ENCODE measurements around the gene HNRNPDL.
"Not testable (repeated sequence)": the region's sequence is repeated elsewhere in the genome, so short reads cannot be mapped to it uniquely, and the experiment has no call there.

Gene HNRNPDL

DNA sequence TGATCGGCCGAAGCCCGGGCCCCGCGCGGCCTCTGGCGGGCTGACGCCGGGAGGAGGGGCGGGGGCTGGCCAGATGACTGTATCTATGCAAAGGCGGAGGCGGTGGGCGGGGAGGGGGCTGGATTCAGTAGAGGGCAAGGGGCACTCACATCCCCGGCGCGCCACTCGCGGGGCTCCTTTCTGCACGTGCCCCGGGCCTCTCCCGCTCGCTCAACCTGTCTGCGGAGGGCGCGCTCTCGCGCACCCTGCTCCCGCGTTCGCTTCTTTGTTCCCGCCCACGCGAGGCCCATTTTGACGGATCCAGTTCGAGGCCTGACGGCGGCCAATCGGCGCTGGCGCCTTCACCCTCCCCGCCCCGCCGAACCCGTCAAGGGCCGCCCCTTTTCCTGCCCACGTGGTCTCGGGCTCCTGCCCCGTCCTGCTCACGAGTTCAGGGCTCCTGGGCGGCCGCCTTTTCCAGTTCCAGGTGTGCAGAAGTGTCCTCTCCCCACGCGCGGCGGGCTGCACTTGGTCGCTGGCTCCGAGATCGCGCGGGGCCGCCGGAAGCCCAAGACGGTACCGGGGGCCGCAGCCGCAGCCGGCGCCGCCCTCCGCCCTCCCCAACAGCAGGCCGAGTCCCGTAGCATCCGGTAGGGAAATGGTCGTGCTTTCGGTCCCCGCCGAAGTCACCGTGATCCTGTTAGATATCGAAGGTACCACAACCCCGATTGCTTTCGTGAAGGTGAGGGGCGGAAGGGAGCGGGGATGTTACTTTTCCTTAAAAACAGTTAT is at the start of gene HNRNPDL, which contains the start of gene ENOPH1:
Gene HNRNPDL (minus strand): TSS at position 270 of the 771 bp plus-strand sequence. CDS start 772 bp downstream, outside the sequence.
Gene ENOPH1 (plus strand): TSS at position 398 of the 771 bp plus-strand sequence. CDS start 240 bp downstream, at position 638.
- Histone ChIP-seq H3K36me3 (ENCODE audit: control insufficient read depth, insufficient read depth, low read length, severe bottlenecking) (peaks cover 25% of the 10 kb centered on the region), H3K4me3 (ENCODE audit: low read length) (peak within 1 kb of the TSS; percentile 100), H3K9me3 (ENCODE audit: control insufficient read depth, low read length) (no peaks in the 10 kb centered on the region), H3K4me1 (ENCODE audit: control insufficient read depth, insufficient read depth, low read length) (peaks cover 24% of the 10 kb centered on the region), H3K9ac (ENCODE audit: low read length) (peak within 1 kb of the TSS; percentile 98), H3K27me3 (replicated peaks; ENCODE audit: control insufficient read depth, insufficient read depth, low read length) (no peaks in the 10 kb centered on the region)
- DNase-seq (ENCODE audit: low read depth): peak; percentile 99

DNA sequence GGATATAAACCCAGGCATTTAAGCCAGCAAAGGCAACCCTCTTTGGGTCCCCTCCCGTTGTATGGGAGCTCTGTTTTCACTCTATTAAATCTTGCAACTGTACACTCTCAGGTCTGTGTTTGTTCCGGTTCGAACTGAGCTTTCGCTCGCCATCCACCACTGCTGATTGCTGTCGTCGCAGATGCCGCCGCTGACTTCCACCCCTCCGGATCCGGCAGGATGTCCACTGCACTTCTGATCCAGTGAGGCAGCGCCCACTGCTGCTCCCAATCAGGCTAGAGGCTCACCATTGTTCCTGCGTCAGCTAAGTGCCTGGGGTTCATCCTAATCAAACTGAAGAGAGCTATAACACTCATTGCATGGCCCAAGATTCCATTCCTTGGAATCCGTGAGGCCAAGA is 49.3 kb upstream of the HNRNPDL start:
- no peak overlapping the region for H3K4me3 ChIP-seq (ENCODE audit: low read length)
- H3K9me3 ChIP-seq (ENCODE audit: control insufficient read depth, low read length): no peaks in the 10 kb centered on the region
- H3K36me3 ChIP-seq (ENCODE audit: control insufficient read depth, insufficient read depth, low read length, severe bottlenecking): no peaks in the 10 kb centered on the region
- H3K27me3 ChIP-seq (replicated peaks; ENCODE audit: control insufficient read depth, insufficient read depth, low read length): no peaks in the 10 kb centered on the region
- no peak for DNase-seq (ENCODE audit: low read depth)
- no peaks in the 10 kb centered on the region for H3K4me1 ChIP-seq (ENCODE audit: control insufficient read depth, insufficient read depth, low read length)
- H3K9ac ChIP-seq (ENCODE audit: low read length): no peak overlapping the region

DNA sequence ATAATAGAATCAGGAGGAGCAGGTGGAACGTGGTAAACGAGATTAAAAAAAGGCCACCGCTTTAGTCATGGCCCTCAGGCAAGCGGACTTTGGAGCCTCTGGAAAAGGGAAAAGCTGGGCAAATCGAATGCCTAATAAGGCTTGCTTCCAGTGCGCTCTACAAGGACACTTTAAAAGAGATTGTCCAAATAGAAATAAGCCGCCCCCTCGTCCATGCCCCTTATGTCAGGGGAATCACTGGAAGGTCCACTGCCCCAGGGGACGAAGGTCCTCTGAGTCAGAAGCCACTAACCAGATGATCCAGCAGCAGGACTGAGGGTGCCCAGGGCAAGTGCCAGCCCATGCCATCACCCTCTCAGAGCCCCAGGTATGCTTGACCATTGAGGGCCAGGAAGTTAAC is 47.2 kb upstream of the HNRNPDL start:
- DNase-seq (ENCODE audit: low read depth); H3K27me3 ChIP-seq (replicated peaks; ENCODE audit: control insufficient read depth, insufficient read depth, low read length); H3K4me3 ChIP-seq (ENCODE audit: low read length); H3K9me3 ChIP-seq (ENCODE audit: control insufficient read depth, low read length); H3K36me3 ChIP-seq (ENCODE audit: control insufficient read depth, insufficient read depth, low read length, severe bottlenecking); H3K4me1 ChIP-seq (ENCODE audit: control insufficient read depth, insufficient read depth, low read length); H3K9ac ChIP-seq (ENCODE audit: low read length): not testable (repeated sequence)

DNA sequence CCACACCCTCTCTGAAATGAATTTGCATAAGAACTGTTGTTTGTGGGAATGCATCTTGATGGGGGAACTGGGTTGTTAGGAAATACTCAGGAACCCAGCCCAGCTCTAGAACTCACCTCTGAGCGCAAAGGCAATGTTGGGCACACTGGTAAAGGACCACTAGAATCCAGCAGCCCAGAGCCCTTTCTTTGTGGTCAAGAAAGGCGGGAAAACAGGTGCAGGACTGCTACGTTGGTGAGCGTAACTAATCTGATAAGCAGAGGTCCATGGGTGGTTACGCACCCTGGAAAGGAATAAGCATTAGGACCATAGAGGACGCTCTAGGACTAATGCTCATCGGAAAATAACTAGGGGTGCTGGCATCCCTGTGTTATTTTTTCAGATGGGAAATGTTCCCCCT is 45.7 kb upstream of the HNRNPDL start:
- not testable (repeated sequence) for H3K36me3 ChIP-seq (ENCODE audit: control insufficient read depth, insufficient read depth, low read length, severe bottlenecking); H3K9ac ChIP-seq (ENCODE audit: low read length)

DNA sequence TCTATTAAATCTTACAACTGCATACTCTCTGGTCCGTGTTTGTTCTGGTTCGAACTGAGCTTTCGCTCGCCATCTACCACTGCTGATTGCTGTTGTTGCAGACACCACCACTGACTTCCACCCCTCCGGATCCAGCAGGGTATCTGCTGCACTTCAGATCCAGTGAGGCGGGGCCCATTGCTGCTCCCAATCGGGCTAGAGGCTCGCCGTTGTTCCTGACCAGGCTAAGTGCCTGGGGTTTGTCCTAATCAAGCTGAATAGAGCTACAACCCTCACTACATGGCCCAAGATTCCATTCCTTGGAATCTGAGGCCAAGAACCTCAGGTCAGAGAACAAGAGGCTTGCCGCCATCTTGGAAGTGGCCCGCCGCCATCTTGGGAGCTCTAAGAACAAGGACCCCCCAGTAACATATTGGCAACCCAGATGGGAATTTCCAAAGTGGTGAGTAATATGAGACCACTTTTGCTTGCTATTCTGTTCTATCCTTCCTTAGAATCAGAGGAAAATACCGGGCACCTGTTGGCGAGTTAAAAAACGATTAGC is 43.4 kb upstream of the HNRNPDL start:
- Histone ChIP-seq H3K27me3 (replicated peaks; ENCODE audit: control insufficient read depth, insufficient read depth, low read length) (no peaks in the 10 kb centered on the region), H3K4me3 (ENCODE audit: low read length) (no peak overlapping the region), H3K36me3 (ENCODE audit: control insufficient read depth, insufficient read depth, low read length, severe bottlenecking) (no peaks in the 10 kb centered on the region), H3K9ac (ENCODE audit: low read length) (no peak overlapping the region), H3K9me3 (ENCODE audit: control insufficient read depth, low read length) (no peaks in the 10 kb centered on the region), H3K4me1 (ENCODE audit: control insufficient read depth, insufficient read depth, low read length) (peaks cover 8% of the 10 kb centered on the region)
- DNase-seq (ENCODE audit: low read depth): no peak

More for the DNA sequence above, 45.7 kb upstream of the HNRNPDL start:
- not testable (repeated sequence) for DNase-seq (ENCODE audit: low read depth); H3K27me3 ChIP-seq (replicated peaks; ENCODE audit: control insufficient read depth, insufficient read depth, low read length); H3K4me3 ChIP-seq (ENCODE audit: low read length); H3K9me3 ChIP-seq (ENCODE audit: control insufficient read depth, low read length); H3K4me1 ChIP-seq (ENCODE audit: control insufficient read depth, insufficient read depth, low read length)

DNA sequence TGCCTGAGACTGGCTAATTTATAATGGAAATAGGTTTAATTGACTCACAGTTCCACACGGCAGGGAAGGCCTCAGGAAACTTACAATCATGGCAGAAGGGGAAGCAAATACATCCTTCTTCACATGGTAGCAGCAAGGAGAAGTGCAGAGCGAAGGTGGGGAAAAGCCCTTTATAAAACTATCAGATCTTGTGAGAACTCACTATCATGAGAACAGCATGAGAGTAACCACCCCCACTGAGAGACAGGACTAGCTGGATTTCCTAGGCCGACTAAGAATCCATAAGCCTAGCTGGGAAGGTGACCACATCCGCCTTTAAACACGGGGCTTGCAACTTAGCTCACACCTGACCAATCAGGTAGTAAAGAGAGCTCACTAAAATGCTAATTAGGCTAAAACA is 42.8 kb upstream of the HNRNPDL start:
- not testable (repeated sequence) for H3K36me3 ChIP-seq (ENCODE audit: control insufficient read depth, insufficient read depth, low read length, severe bottlenecking)

DNA sequence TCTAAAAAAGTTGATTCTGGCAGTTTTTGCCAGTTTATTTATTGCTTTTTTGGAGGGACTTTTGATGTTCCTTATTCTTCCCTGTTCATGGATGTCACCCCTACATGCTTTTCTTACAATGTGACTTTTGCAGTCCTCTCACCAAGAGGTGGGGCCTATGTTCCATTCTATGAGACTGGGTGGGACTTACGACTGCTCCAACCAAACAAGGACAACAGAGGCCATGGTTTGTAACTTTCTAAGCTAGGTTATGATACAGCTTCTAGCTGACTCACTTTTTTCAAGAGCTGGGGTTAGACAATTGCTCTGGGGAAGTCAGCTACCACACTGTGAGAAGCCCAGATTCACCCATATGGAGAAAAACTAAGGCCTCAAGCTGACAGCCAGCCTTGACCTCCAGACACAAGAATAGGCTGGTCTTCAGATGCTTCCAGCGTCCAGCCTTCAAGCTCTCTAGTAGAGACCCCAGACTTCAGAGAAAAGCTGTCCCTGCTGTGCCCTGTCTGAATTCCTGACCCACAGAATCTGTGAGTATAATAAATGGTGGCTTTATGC is 39.6 kb upstream of the HNRNPDL start:
- peak; percentile 54 for DNase-seq (ENCODE audit: low read depth)
- Histone ChIP-seq H3K36me3 (ENCODE audit: control insufficient read depth, insufficient read depth, low read length, severe bottlenecking) (no peaks in the 10 kb centered on the region), H3K4me1 (ENCODE audit: control insufficient read depth, insufficient read depth, low read length) (peaks cover 8% of the 10 kb centered on the region)

More for the DNA sequence above, 42.8 kb upstream of the HNRNPDL start:
- not testable (repeated sequence) for DNase-seq (ENCODE audit: low read depth); H3K4me3 ChIP-seq (ENCODE audit: low read length); H3K4me1 ChIP-seq (ENCODE audit: control insufficient read depth, insufficient read depth, low read length); H3K9ac ChIP-seq (ENCODE audit: low read length); H3K9me3 ChIP-seq (ENCODE audit: control insufficient read depth, low read length); H3K27me3 ChIP-seq (replicated peaks; ENCODE audit: control insufficient read depth, insufficient read depth, low read length)

DNA sequence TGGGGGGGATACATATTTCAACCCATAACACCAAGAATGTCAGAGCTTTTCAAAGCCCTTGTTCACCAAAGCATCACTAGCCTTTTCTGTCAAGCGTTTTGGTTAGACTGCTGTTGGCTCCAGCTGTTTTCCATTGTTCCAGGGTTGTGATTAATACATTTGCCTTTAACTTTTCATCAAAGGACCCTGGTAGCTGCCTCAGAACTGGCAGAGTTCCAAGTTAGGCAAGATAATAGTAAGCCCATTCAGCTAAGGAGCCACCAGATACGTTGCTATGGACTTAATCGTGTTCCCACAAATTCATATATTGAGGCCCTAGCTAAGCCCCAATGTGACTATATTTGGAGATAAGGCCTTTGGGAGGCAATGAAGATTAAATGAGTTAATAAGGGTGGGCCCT is 37.2 kb upstream of the HNRNPDL start:
- no peaks in the 10 kb centered on the region for H3K27me3 ChIP-seq (replicated peaks; ENCODE audit: control insufficient read depth, insufficient read depth, low read length)
- H3K36me3 ChIP-seq (ENCODE audit: control insufficient read depth, insufficient read depth, low read length, severe bottlenecking): no peaks in the 10 kb centered on the region
- DNase-seq (ENCODE audit: low read depth): no peak
- H3K9me3 ChIP-seq (ENCODE audit: control insufficient read depth, low read length): no peaks in the 10 kb centered on the region
- peaks cover 13% of the 10 kb centered on the region for H3K4me1 ChIP-seq (ENCODE audit: control insufficient read depth, insufficient read depth, low read length)
- H3K4me3 ChIP-seq (ENCODE audit: low read length): no peak overlapping the region
- H3K9ac ChIP-seq (ENCODE audit: low read length): no peak overlapping the region

More for the DNA sequence above, 39.6 kb upstream of the HNRNPDL start:
- no peaks in the 10 kb centered on the region for H3K9me3 ChIP-seq (ENCODE audit: control insufficient read depth, low read length)
- H3K9ac ChIP-seq (ENCODE audit: low read length): peak overlapping the region; percentile 11
- no peaks in the 10 kb centered on the region for H3K27me3 ChIP-seq (replicated peaks; ENCODE audit: control insufficient read depth, insufficient read depth, low read length)
- H3K4me3 ChIP-seq (ENCODE audit: low read length): no peak overlapping the region

DNA sequence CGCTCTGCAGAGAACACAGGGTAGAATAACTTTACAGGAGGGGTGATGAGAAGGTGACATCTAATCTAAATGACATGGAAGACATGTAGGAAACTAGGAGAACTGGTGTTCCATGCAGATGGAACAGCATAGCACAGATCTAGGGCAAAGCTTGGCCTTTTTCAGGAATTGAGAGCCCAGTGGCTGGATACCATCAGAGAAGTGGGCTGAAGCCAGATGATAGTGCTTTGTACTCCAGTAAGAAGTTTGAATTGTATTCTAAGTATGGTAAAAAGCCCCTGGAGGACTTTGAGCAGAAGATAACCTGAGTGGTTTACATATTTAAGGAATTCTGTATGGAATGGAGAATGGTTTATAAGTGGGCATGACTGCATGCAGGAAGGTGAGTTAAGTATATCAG is 33.0 kb upstream of the HNRNPDL start:
- Histone ChIP-seq H3K36me3 (ENCODE audit: control insufficient read depth, insufficient read depth, low read length, severe bottlenecking) (peaks cover 25% of the 10 kb centered on the region), H3K27me3 (replicated peaks; ENCODE audit: control insufficient read depth, insufficient read depth, low read length) (no peaks in the 10 kb centered on the region), H3K9ac (ENCODE audit: low read length) (no peak overlapping the region), H3K4me1 (ENCODE audit: control insufficient read depth, insufficient read depth, low read length) (peaks cover 12% of the 10 kb centered on the region), H3K4me3 (ENCODE audit: low read length) (no peak overlapping the region), H3K9me3 (ENCODE audit: control insufficient read depth, low read length) (no peaks in the 10 kb centered on the region)
- no peak for DNase-seq (ENCODE audit: low read depth)

DNA sequence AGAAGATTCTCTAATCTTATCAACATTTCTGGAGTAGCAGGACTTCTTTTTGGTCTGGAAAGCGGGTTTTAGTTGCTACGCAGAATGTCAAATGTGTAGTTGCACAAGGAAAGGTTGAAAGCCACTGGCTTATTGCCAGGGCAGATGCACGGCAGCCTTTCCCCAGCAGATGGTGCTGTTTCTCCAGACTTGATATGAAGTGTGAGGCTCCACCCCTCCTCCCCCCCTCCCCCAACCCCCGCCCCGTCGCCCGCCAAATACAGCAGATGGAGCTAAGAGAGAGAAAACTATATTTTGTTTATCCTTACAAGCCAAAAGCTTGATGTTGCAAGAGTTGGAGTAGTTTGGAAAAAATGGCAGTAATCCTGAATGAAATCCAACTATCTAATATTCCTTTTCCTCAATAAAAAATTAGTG is 32.2 kb upstream of the HNRNPDL start:
- DNase-seq (ENCODE audit: low read depth): peak; percentile 96

DNA sequence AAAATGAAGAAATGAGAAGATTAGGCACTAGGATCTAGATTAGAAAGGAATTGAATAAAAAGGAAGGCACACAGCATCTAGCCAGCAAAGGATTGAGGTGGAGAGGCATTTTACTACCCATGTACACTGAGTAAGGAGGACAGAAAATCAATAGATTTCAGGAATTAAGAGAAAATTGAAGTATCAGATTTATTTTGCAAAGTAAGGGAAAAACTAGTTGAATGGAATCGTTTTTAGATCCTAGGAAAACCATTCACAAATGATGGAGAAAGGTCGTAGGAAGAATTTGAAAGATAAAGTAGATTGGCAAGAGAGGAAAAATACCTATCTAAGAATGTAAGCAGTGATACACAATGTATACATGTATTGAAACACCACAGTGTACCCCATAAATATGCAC is 31.4 kb upstream of the HNRNPDL start:
- Histone ChIP-seq H3K36me3 (ENCODE audit: control insufficient read depth, insufficient read depth, low read length, severe bottlenecking) (peaks cover 37% of the 10 kb centered on the region), H3K9ac (ENCODE audit: low read length) (peak overlapping the region; percentile 20), H3K9me3 (ENCODE audit: control insufficient read depth, low read length) (no peaks in the 10 kb centered on the region), H3K4me3 (ENCODE audit: low read length) (no peak overlapping the region), H3K4me1 (ENCODE audit: control insufficient read depth, insufficient read depth, low read length) (peaks cover 12% of the 10 kb centered on the region), H3K27me3 (replicated peaks; ENCODE audit: control insufficient read depth, insufficient read depth, low read length) (no peaks in the 10 kb centered on the region)
- no peak for DNase-seq (ENCODE audit: low read depth)

More for the DNA sequence above, 32.2 kb upstream of the HNRNPDL start:
- peaks cover 30% of the 10 kb centered on the region for H3K36me3 ChIP-seq (ENCODE audit: control insufficient read depth, insufficient read depth, low read length, severe bottlenecking)
- peak overlapping the region; percentile 20 for H3K9ac ChIP-seq (ENCODE audit: low read length)
- no peak overlapping the region for H3K4me3 ChIP-seq (ENCODE audit: low read length)
- H3K4me1 ChIP-seq (ENCODE audit: control insufficient read depth, insufficient read depth, low read length): peaks cover 12% of the 10 kb centered on the region
- no peaks in the 10 kb centered on the region for H3K27me3 ChIP-seq (replicated peaks; ENCODE audit: control insufficient read depth, insufficient read depth, low read length)
- no peaks in the 10 kb centered on the region for H3K9me3 ChIP-seq (ENCODE audit: control insufficient read depth, low read length)
